Astrocyte of the cerebellum (primary cell): ENCODE results near the gene CCDC90B.

Source experiments
- DNase-seq: peaks from one replicate; pipeline ENCODE4 v3.0.0-alpha.2; 2011; ENCODE audit warnings: low read depth
- H3K4me3 ChIP-seq: 2 replicates; pipeline ENCODE4 v1.5.1; 2011; ENCODE audit warnings: mild to moderate bottlenecking, low read depth, low read length, moderate library complexity
- CTCF ChIP-seq: IDR thresholded peaks from 2 replicates; pipeline ENCODE4 v1.5.1; 2012; ENCODE audit warnings: low read length, low read depth, moderate library complexity, mild to moderate bottlenecking; ENCODE audit errors: missing control alignments
- in situ Hi-C: cut with HindIII; loops from 2 replicates; pipeline ENCODE4 v1.10.0; 2017; ENCODE audit warnings: low sequenced_read_pairs

CCDC90B gene

GRCh38 chr11:83249445-83249844 is 36.7 kb downstream of the CCDC90B start:
- no peak for TF ChIP-seq CTCF
- no peak overlapping the region for H3K4me3 ChIP-seq
- in situ Hi-C loops = no loop called here

GRCh38 chr11:83241291-83241946 is 44.7 kb downstream of the CCDC90B start:
- in situ Hi-C loops = no loop called here
- TF ChIP-seq CTCF = peak; percentile 69
- no peak overlapping the region for H3K4me3 ChIP-seq
- DNase-seq = peak; percentile 43

More at GRCh38 chr11:83249445-83249844, 36.7 kb downstream of the CCDC90B start:
- no peak for DNase-seq

GRCh38 chr11:83238111-83238510 is 48.1 kb downstream of the CCDC90B start:
- no peak overlapping the region for H3K4me3 ChIP-seq
- DNase-seq = no peak
- TF ChIP-seq CTCF = no peak
- in situ Hi-C loops = no loop called here

GRCh38 chr11:83235825-83236224 is 50.3 kb downstream of the CCDC90B start:
- DNase-seq = no peak
- H3K4me3 ChIP-seq = no peak overlapping the region
- in situ Hi-C loops = no loop called here
- TF ChIP-seq CTCF = no peak

- no peak for TF ChIP-seq CTCF
- in situ Hi-C loops = no loop called here
- no peak for DNase-seq
- H3K4me3 ChIP-seq = no peak overlapping the region
Measured at GRCh38 chr11:83223457-83223856, 62.7 kb downstream of the CCDC90B start.

- in situ Hi-C loops = no loop called here
- DNase-seq = no peak
Measured at GRCh38 chr11:83222499-83222898, 63.7 kb downstream of the CCDC90B start.

More at GRCh38 chr11:83222499-83222898, 63.7 kb downstream of the CCDC90B start:
- H3K4me3 ChIP-seq = no peak overlapping the region
- TF ChIP-seq CTCF = no peak
